HG02763 (cell line): Measurements from ENCODE around the gene MARS1.

Experiments
- ATAC-seq: cut with Tn5 transposase; IDR thresholded peaks from one replicate; pipeline ENCODE4 v1.9.1; 2021; ENCODE audit warnings: mild to moderate bottlenecking, moderate library complexity; ENCODE audit not compliant: unreplicated experiment

MARS1 gene

DNA sequence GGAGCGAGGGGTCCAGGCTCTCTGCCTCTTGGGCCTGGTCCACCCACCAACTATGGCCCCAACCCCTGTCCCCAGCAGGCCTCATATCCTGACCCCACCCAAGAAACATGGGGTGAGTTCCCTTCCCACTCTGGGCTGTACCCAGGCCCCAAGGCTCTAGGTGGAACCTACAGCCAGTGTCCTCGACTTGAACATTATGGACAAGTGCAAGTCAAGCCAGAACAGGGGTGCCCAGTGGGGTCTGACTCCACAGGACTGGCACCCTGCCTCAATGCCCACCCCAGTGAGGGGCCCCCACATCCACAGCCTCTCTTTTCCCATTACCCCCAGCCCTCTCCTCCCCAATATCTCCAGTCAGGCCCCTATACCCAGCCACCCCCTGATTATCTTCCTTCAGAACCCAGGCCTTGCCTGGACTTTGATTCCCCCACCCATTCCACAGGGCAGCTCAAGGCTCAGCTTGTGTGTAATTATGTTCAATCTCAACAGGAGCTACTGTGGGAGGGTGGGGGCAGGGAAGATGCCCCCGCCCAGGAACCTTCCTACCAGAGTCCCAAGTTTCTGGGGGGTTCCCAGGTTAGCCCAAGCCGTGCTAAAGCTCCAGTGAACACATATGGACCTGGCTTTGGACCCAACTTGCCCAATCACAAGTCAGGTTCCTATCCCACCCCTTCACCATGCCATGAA lies 16.8 kb upstream of the MARS1 start:
- no peak for ATAC-seq

DNA sequence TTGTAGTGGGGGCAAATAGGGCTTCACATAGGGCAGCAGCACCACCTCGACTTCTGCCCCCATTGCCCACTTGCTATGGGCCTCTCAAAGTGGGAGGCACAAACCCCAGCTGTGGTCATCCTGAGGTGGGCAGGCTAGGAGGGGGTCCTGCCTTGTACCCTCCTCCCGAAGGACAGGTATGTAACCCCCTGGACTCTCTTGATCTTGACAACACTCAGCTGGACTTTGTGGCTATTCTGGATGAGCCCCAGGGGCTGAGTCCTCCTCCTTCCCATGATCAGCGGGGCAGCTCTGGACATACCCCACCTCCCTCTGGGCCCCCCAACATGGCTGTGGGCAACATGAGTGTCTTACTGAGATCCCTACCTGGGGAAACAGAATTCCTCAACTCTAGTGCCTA lies 16.2 kb upstream of the MARS1 start:
- ATAC-seq: no peak

DNA sequence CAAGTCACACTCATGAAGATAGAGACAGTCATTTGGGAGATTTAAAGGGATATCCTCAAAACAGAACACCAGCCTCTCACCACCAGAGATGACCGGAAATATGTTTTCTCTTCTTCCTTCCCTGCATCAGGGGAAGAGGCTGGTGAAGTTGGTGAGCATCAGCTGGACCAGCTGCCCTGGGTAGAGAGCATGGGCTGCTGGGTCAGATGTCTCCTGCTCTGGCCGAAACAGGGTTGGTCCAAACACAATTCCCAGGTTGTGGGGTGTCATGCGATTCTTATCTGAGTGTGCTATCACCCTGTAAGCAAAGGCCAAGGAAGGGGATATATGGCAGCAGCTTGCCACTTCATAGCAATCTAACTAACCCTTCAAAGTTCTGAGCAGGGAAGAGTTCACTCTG lies 15.5 kb upstream of the MARS1 start:
- no peak for ATAC-seq

DNA sequence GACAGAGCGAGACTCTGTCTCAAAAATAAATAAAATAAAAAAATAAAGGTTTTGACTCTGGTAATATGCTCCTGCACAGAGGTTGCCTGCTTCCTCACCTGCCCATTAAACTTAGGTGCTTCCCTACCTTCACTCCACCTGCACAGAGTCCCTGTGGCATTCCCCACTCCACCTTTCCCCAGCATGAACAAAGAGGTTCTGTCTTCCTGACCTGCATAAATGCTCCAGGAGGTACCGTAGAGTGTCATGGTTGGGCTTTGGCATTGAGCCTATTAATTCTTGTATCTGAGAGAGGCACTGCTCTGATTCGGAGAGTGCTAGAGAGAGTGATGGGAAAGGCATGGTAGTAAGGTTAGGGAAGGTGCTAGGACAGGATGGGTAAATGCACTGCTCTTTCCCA lies 14.5 kb upstream of the MARS1 start:
- no peak for ATAC-seq

- ATAC-seq: no peak
Measured at GRCh38 chr12:57473886-57474285, 14.0 kb upstream of the MARS1 start.

GRCh38 chr12:57474430-57474829 lies 13.4 kb upstream of the MARS1 start:
- ATAC-seq: no peak

- no peak for ATAC-seq
Measured at GRCh38 chr12:57474862-57475261, 13.0 kb upstream of the MARS1 start.

GRCh38 chr12:57475271-57476161 lies 12.4 kb upstream of the MARS1 start:
- no peak for ATAC-seq

DNA sequence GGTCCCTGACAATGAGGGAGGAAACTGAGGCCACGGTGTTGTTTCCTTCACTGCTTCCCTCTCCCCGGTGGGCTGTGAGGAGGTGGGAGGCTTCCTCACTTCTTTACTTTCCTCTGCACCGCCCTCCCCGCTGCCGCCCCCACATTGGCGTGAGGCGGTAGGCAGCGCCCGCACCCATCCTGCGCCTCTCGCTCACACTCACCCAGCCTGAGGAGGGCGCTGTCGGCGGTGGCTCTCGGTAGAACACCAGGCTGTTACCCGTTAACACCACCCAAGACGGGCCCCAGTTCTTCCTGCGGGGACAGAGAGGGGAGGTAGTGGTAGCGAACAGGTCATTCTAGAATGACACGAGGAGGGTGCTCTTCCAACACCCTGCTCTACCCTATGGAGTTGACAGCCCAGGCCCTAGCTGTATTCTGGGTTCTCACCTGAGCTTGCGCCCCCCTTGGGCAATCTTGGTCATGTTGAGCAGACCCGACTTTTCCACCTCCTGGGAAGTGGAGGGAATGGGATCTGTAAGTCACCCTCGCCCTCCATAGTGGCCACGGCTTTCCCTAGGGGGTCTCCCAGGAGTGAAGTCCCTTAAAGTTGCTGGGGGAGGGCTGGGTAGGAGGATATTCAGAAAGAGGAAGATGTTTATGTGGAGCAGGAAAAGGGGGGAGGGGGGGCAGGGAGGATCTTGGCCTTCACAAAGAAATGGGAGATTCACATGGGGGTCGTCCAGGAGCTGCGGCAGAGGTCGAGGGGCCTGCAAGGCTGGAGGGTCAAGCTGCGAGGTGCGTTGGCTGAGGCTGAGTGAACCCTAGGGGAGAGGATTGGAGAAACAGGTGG lies 11.5 kb upstream of the MARS1 start:
- peak; percentile 30 for ATAC-seq

DNA sequence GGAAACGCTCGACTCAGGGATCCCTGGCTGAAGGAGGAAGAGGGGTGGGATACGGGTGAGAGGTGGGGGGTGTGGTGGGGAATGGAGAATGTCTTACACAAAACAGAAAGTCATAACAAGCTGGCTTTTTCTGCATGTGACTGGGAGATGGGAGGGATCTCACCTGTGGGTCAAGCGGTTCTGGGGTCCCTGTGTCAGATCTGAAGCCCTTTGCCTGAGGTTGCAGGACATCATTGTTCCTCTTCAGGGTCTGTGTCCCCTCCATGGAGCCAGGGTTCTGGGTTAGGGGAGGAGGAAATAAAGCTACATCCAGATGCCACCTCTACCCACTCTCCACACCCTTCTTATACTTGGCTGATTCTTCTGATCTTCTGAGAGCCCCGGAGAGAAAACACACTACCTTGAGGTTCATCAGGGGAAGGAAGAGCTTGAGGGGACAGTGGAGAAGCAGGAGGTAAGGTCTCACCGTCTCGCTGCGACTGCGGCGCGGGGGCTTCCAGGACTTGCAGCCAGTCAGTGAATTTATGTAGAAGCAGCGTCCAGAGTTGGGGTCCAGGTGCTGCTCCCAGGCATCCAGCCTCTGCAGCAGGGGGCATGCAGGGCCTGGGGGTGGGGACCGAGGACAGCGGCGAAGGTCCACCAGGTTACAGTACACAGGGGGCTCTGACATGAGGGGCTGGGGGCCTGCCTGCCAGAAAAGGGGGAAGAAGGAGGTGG lies 10.7 kb upstream of the MARS1 start:
- ATAC-seq: no peak

DNA sequence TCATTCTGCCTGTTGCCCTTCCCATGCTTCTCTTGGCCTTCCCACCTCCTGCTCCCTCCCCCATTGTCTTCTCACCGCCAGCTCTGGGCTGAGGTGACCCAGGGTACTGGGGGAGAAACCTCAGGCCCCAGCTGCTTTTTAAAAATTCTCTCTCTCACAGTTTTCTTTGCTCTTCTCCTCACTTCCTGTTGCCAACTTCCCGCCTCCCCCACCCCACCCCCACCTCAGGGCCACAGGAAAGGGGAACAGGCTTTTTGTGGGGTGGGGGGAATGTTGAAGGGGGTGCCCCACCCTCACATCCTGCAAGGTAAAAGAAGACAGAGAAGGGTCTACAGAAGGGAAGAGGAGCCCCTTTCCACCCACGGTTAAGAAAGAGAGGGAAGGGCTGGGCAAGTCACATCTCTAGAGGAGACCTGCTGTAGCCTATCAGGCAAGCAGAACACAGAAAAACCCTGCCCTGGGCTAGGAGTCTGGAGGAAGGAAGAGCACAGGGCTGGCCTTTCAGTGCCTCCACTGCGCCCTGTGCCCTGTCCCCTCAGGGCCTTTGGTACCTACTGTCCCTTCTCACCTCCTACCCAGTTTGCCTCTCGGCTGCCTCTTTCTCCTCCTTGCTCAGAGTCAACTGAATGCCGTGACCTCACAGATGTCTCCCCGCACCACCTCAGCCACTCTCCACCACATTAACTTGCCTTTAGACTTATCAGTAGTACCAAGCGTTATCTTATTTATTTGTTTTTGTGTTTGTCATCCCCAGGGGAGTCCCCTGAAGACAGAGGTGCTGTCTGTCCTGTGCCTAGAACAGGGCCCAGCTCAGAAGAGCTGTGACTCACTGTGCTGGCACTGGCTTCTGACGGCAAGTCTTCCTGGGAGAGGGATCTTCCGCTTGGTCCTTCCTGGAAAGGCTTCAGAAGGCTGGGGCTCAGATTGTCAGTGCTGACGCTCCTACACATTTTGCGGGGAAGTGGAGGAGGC lies 9.9 kb upstream of the MARS1 start:
- ATAC-seq: peak; percentile 37

DNA sequence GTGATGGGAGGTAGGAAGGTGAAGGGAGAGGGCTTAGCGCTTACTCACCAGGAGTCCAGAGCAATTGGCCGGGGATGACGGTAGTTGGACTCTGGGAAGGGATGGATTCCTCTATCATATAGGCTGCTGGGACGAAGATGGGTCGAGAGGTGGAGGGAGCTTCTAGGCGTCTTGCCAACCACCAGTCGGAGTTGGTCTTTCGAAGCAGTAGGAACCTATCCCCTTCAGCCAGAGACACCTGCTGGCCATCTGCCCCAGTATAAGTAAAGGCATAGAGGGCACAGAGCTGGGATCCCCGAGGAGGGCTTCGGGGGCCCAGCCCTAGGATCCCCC lies 8.9 kb upstream of the MARS1 start:
- ATAC-seq: no peak

- no peak for ATAC-seq
Measured at GRCh38 chr12:57479376-57480115, 8.3 kb upstream of the MARS1 start, which contains the start of gene ARHGAP9. TSS of gene ARHGAP9 (minus strand) at chr12:57479866. CDS start at chr12:57479406, 460 bp downstream.

DNA sequence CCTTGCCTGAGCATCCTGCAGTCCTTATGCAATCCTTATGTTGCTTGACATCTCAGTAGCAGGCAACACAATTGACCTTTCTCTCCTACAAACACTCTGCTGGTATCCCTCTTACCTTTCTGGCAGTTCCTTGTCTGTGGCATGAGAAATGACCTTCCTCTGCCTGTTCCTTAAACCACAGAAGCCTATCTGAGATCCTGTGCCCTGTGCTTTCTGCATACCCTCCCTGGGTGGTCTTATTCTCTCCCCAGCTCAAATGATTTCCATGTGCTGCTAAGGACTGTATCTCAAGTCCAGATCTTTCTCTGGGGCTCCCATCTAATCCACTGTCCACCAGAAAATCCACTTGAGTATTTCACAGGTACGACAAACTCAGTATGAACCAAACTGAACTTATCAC lies 6.2 kb upstream of the MARS1 start:
- ATAC-seq: no peak

DNA sequence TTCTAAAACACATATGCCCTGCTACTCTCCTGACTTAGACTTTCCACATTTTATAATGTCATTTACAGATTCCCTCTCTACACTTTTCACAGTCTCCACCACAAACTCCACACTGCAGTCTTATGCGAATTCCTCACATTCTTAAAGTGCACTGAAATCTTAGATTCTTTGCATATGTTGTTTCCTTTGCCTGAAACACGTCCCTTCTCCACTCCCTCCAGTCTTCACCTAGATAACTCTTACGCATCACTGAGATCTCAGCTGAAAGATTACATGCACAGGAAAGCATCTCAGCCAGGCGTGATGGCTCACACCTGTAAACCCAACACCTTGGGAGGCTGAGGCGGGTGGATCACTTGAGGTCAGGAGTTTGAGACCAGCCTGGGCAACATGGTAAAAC lies 4.4 kb upstream of the MARS1 start:
- no peak for ATAC-seq

DNA sequence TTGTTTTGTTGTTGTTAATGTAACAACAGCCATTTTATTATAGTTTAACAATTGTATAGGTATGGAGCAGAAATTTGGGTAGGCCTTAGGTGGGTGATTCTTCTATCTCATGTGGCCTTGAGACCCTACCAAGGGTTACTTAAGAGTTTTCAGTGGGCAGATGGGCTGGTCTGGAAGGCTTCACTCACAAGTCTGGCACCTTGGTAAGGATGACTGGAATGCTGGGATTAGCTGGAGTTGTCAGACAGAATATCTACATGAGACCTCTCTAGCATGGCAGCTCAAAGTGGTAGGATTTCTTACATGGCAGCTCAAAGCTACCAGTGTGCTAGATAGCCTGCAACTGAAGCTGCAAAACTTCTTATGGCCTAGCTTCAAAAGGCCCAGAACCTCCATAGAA lies 2.2 kb upstream of the MARS1 start:
- ATAC-seq: no peak

DNA sequence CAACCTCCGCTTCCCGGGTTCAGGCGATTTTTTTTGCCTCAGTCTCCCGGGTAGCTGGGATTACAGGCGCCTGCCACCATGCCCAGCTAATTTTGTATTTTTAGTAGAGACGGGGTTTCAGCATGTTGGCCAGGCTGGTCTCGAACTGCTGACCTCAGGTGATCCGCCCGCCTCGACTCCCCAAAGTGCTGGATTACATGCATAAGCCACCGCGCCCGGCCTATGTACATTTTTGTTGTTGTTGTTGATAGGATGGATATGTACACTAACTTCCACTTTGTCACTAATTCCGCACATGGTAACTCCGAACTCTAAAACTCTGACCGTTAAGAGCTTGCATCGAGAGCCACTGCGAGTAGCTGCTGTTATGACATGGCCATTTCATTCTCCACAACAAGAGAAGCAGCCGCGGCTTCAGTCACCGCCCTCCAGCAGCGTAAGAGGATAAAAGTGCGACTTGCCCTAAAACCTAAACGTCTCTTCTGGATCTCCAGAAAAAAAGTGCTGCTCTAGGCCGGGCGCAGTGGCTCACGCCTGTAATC lies 742 bp upstream of the MARS1 start:
- no peak for ATAC-seq

DNA sequence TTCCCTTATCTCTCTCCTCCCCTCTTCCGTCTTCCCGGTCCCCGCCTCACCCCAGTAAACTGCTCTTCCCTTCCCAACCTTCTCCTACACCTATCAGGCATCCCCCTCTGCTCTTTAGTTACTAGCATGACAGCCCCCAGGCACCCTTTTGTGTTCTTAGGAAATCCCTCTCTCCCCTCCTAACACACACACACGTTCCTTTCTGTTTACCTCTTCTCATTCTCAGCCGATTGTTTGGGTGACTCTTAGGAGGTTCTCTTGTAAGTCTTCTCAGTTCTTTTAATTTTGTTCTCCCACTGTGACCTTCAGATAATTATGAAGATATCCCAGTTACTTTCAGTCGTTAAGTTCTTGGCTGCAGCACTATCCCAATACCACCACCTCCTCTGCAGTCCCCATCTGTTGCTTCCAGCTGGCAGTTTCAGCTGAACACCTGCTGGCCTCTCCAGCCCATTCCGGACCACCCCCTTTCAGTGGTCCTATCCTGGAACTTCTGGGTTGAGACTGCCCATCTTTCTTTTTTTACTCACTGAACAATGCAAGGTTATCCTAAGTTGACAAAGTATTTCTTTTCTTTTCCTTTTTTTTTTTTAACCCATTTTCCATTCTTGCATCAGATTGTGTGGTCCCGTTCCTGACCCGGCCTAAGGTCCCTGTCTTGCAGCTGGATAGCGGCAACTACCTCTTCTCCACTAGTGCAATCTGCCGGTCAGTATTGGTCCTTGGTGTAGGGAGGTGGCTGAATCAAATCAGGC lies 711 bp downstream of the MARS1 start:
- ATAC-seq: no peak
